AG09319 (cell line): ENCODE data around the gene FEM1C.

ENCODE experiments used
- DNase-seq: peaks from one replicate; pipeline ENCODE4 v3.0.0-alpha.2; 2010; ENCODE audit warnings: low read depth; ENCODE audit errors: extremely low read depth
- CTCF ChIP-seq: IDR thresholded peaks from 2 replicates; pipeline ENCODE4 v1.5.1; 2011; ENCODE audit warnings: low read depth, mild to moderate bottlenecking, inconsistent platforms, low read length, moderate library complexity

FEM1C gene

DNA sequence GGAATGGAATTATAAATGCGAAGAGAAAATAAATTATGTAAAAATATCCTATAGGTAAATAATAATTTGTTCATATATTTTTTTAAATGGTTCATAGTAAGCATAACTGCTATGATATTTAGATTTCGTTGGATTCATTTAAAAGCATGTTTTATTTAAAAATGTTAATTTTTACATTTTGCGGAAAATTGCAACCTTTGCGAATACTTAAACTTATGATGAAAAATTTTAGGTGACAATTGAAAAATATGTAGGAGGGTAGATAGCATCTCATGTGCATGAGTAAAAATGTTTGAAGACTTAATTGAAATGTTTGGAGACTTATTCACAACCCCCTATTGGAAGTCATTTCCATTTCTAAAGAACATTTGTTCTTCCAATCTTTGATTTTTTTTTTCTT lies 4.1 kb upstream of the FEM1C start:
- no peak for DNase-seq
- TF ChIP-seq CTCF, result no peak

- no peak for DNase-seq
- no peak for TF ChIP-seq CTCF
These were observed 842 bp upstream of the FEM1C start for GRCh38 chr5:115545351-115545882.

GRCh38 chr5:115544043-115544435 lies 536 bp downstream of the FEM1C start:
- no peak for DNase-seq
- TF ChIP-seq CTCF, result no peak

DNA sequence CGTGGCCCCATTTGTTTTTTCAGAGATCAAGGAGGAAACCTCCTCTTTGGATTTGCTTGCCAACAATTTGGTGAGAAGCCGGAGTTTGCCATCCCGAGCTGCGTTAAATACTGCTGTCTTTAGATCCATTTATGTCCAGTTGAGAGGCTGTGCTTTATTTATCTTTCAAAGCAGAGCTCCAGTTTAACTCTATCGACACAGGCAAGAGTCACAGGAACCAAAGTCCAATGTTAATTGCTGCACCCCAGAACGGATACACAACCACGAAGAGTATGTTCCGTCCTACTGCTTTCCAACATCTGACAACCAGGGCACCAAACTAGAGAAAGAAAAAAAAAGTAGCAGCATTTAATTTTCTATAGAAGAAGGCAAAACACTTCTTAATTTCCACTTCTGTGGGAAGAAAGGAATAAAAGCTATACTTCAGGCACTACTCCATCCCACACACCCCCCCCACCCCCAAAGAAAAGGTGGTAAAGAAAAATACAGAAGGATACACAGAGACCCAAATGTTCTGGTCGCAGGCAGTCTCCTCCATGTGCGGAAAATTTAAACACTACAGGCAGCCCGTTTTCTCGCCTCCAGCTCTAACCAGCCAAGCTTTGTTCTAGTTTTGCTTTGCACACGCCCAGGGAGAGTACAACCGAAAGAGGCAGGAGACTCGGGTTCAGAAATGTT lies 1.1 kb downstream of the FEM1C start:
- DNase-seq, result no peak

DNA sequence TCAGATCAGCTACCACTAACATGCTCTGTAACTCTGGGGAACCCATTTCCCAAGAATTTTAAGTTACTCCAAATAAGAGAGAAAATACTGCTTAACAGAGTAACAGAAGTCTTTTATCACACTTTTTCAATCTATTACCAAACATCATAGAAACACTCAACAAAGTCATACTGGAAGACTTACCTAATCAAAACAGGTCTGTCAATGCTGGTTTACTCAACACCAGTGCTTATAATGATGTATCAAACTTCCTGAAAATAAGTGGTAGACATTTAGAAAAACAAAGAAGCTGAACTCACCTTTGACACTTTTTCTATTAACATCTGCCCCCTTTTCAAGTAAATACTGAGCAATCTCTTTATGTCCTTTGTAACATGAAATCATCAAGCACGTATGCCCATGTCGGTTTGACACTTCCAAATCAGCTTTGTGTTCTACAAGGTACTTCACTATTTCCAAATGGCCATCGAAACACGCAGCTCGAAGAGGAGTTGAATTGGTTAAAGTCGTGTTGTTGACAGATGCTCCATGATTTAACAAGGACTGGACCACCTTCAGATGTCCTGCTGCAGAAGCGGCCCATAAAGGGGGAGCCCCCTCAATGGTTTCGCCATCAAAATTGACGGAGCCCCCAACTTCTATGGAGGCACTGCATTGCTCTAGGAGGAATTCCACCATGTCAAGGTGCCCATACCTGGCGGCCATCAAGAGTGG lies 1.8 kb downstream of the FEM1C start:
- no peak for TF ChIP-seq CTCF
- DNase-seq, result no peak

More for the DNA sequence above, 1.1 kb downstream of the FEM1C start:
- TF ChIP-seq CTCF, result no peak

DNA sequence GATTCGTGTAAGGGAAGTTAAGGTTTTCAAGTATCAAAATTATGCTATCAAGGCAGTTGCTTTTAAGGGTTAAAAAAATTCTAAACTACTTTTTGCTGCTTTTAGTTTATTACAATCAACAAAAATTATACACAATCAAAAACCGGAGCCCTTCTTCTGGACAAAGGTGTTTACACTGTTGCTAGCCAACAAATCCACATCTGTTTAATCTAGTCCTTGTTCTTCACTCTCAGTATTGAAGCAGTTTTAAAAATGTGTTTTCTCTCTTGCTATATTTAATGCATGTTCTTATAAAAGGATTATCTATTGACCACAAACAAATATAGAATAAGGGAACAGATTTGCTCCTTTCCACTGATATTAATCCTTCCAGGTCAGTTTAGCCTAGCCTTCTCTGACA lies 2.5 kb downstream of the FEM1C start:
- DNase-seq, result no peak
- TF ChIP-seq CTCF, result no peak

DNA sequence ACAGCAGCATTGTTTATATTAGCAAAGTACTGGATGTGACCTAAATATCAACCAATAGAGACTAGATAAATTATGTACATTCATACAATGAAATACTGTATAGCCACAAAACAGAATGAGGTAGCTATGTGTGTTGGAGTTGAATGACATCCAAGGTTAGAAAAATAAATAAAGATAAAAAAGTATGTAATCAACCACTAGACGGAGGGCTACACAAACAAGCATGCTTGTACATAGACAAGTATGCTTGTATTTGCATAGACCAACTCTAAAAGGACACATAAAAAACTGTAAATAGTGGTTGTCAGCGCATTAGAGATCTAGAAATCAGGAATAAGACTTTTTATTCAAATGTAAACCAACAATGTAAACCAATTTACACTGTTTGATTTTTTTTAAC lies 3.0 kb downstream of the FEM1C start:
- DNase-seq, result no peak
- TF ChIP-seq CTCF, result no peak
